Activated naive CD8-positive, alpha-beta T cell treated with anti-CD3 and anti-CD28 coated beads for 36 hours (primary cell): ENCODE measurements around the gene HSH2D. TPM values are rescaled to one million over a fixed set of nuclear protein-coding genes. Genes with fewer than 3 reads are reported as not detected.
A peak's percentile ranks its signal among the peaks of the same experiment; 100 is the strongest.
"Not testable (repeated sequence)": the region's sequence is repeated elsewhere in the genome, so short reads cannot be mapped to it uniquely, and the experiment has no call there.

ENCODE experiments used
- DNase-seq: peaks from one replicate; pipeline ENCODE4 v3.0.0; 2021
- H3K27ac Mint-ChIP-seq: one replicate; pipeline ENCODE4 v1.8.0; 2022; ENCODE audit warnings: mild to moderate bottlenecking, moderate library complexity, mixed read lengths
- H3K27me3 Mint-ChIP-seq: one replicate; pipeline ENCODE4 v1.8.0; 2022; ENCODE audit warnings: mild to moderate bottlenecking, mixed read lengths
- H3K36me3 Mint-ChIP-seq: one replicate; pipeline ENCODE4 v1.8.0; 2021; ENCODE audit warnings: mild to moderate bottlenecking, mixed read lengths
- H3K4me1 Mint-ChIP-seq: one replicate; pipeline ENCODE4 v1.8.0; 2021; ENCODE audit warnings: mixed read lengths
- H3K4me3 Mint-ChIP-seq: one replicate; pipeline ENCODE4 v1.8.0; 2022; ENCODE audit warnings: mild to moderate bottlenecking, moderate library complexity, mixed read lengths
- H3K9me3 Mint-ChIP-seq: one replicate; pipeline ENCODE4 v1.8.0; 2022; ENCODE audit warnings: mixed read lengths
- total RNA-seq, 2 experiments: library from RNA; stranded (reverse); gene quantifications; one replicate each; pipeline ENCODE4 v1.2.3, GENCODE V29; 2021

The HSH2D gene
- total RNA-seq, 2 experiments from 2014 or later: 29.6 to 29.8 TPM

DNA sequence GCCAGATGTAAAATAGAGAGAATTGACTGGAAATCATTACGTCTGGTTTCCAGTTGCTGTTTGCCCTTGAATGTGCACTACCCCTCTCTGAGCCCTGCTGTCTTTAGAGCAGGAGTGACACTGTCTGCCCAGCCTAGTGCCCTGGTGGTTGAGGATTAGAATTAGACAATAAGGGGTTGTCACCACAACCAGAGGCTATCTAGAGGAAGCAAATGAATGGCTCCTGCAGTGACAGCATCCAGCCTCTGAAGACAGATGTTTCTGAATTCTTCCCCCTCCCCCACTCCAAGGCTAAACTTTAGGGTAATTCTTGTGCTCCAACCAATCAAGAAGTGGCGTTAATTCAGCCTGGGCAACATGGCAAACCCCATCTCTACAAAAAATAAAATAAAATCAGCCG is 29.8 kb upstream of the HSH2D start:
- no peak for DNase-seq
- H3K4me1 Mint-ChIP-seq: peaks cover 50% of the 10 kb centered on the region
- no peak overlapping the region for H3K27ac Mint-ChIP-seq
- no peaks in the 10 kb centered on the region for H3K9me3 Mint-ChIP-seq
- H3K36me3 Mint-ChIP-seq: peaks cover 24% of the 10 kb centered on the region
- peak overlapping the region; percentile 61 for H3K4me3 Mint-ChIP-seq
- H3K27me3 Mint-ChIP-seq: no peaks in the 10 kb centered on the region

DNA sequence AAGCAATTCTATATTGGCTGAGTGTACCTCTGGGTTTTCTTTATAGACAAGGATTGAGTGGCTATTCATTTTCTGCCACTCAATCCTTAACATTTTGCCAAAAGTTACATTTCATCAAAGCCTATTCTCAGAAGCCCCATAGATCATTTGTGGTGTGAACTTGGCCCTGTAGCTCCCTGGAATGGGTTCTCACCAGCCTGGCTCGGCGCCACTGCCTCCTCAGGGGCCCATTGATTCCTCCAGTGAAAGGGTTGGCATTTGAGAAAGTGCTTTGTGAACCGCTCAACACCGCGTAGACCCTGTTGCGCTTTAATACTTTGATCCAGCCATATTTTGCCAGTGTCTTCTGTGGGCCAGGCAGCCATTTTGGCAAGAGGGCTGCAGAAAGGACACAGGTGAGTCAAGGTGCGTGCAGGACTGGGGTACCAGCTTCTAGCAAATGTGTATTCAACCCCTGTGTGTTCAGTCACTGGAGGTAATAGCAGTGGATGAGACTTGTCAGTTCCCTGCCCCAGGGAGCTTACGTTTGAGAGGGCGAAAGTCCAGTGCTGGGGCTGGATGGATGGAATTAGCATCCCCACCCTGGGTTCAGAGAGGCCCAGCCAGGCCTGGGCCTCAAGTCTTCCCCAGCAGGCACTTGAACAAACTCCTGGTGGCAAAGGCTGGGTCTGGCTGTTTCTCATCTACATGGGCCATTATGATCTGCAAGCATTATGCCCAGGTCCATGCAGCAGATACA is 28.0 kb upstream of the HSH2D start:
- DNase-seq: no peak
- peak overlapping the region; percentile 50 for H3K27ac Mint-ChIP-seq
- no peaks in the 10 kb centered on the region for H3K9me3 Mint-ChIP-seq
- no peak overlapping the region for H3K4me3 Mint-ChIP-seq
- H3K36me3 Mint-ChIP-seq: peaks cover 36% of the 10 kb centered on the region
- H3K27me3 Mint-ChIP-seq: no peaks in the 10 kb centered on the region
- peaks cover 60% of the 10 kb centered on the region for H3K4me1 Mint-ChIP-seq

DNA sequence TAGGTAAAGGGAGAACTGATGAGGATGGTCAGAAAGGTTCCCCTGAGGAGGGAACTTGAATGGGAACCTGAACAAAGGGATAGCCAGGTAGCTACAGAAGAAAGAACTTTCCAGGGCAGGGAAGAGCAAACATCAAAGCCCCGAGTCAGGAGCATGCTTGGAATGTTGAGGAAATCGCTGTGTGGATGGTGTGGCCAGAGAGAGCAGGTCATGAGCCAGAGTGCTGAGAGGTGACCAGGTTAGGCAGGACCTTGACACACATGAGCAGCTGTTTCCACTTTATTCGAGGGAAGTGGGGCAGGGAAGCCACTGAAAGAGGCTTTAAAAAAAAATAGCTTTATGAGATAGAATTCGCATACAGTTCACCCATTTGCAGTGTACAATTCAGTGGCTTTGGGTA is 27.4 kb upstream of the HSH2D start:
- H3K36me3 Mint-ChIP-seq: peaks cover 36% of the 10 kb centered on the region
- H3K4me3 Mint-ChIP-seq: no peak overlapping the region

DNA sequence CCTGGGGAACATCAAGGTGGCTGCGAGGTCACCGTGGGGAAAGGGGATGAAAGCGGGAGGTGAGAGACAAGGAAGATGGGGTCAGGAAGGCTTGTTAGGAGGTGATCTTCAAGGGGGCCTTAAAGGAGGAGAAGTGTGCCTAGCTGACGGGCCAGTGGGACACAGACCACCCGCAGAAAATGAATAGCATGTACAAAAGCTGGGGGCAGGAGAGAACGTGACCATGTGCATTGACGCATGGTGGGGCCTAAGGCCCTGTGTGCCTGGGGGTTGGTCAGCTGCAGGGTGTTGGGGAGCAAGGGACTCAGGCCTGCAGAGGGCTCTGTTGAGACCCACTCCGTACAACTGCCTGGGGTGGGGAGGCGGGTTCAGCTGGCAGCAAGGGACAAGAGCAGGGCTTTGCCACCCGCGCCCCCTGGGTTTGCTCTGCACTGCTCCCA is 25.9 kb upstream of the HSH2D start:
- Mint-ChIP-seq H3K9me3 (no peaks in the 10 kb centered on the region), H3K36me3 (peaks cover 38% of the 10 kb centered on the region), H3K4me3 (no peak overlapping the region), H3K27ac (peak overlapping the region; percentile 87), H3K4me1 (peaks cover 54% of the 10 kb centered on the region), H3K27me3 (no peaks in the 10 kb centered on the region)
- DNase-seq: no peak

More for the DNA sequence above, 27.4 kb upstream of the HSH2D start:
- Mint-ChIP-seq H3K9me3 (no peaks in the 10 kb centered on the region), H3K27ac (peak overlapping the region; percentile 50), H3K4me1 (peaks cover 58% of the 10 kb centered on the region), H3K27me3 (no peaks in the 10 kb centered on the region)
- DNase-seq: no peak

DNA sequence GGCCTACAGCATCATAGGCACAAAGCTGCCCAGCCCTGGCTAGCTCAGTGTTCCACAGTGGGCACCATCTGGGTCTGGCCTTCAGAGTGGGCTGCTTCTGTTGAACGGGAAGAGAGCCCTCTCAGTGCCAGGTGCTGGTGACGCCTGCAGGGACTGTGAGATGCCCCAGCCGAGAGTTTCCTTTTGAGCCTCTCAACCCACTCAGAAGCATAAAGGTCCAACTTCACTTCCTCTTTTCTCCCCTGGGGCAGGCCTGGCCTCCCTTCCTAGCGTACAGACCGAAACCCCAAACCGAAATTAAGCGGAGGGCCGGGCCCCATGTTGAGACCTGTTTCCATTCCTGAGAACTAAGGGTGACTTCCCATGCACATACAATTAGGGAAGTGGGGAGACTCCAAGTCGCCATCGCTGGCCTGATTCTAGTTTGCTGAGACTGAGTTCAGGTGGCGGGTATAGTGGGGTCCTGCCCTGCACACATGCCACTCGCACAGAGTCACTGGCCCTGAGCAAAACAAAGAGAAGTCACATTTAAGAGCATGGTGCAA is 24.9 kb upstream of the HSH2D start:
- Mint-ChIP-seq H3K27ac (peak overlapping the region; percentile 87), H3K9me3 (no peaks in the 10 kb centered on the region), H3K27me3 (no peaks in the 10 kb centered on the region), H3K4me1 (peaks cover 48% of the 10 kb centered on the region), H3K4me3 (no peak overlapping the region), H3K36me3 (peaks cover 36% of the 10 kb centered on the region)
- peak; percentile 38 for DNase-seq

DNA sequence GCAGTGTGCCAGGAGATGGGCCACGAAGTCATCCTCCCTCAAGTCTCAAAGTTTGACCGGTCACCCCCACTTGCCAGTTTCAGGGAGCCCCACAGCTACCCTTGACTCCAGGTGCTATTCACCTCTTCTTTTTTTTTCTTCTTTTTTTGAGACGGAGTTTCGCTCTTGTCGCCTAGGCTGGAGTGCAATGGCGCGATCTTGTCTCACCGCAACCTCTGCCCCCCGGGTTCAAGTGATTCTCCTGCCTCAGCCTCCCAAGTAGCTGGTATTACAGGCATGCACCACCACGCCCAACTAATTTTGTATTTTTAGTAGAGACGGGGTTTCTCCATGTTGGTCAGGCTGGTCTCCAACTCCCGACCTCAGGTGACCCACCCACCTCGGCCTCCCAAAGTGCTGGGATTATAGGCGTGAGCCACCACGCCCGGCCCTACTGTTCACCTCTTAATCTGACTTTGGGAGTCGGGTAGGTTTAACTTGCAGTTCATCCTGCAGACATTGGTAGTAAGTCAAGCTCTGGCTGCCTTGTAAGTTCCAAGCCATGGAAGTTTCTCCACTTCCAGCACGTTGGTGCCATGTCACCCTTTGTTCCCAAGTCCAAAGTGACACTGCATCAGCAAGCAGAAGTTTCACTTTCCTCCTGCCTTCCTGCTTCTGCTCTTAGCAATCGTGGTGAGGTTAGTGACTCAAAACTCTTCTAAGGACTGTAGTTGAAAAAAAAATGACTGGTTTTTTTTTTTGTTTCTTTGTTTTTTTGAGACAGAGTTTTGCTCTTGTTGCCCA is 24.2 kb upstream of the HSH2D start:
- Mint-ChIP-seq H3K36me3 (peaks cover 39% of the 10 kb centered on the region), H3K4me1 (peaks cover 43% of the 10 kb centered on the region), H3K27ac (peak overlapping the region; percentile 87)
- not testable (repeated sequence) for H3K27me3 Mint-ChIP-seq, H3K4me3 Mint-ChIP-seq, H3K9me3 Mint-ChIP-seq
- peak; percentile 36 for DNase-seq

DNA sequence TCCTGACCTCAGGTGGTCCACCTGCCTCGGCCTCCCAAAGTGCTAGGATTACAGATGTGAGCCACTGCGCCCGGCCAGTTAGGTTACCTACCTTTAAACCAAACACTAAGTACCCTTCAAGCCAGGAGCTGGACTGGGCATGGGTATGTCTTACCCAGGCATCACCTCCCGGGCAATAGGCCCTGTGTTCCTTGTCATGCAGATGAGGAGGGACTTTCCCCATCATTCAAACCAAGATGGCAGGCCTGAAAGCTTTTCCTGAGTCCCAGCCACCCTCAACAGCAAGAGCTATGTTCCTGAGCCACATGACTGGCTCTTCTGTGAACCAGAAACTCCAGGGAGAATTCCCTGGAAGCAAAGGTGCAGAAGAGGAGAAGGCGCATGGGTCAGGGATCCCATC is 22.3 kb upstream of the HSH2D start:
- DNase-seq: no peak
- Mint-ChIP-seq H3K27ac (no peak overlapping the region), H3K36me3 (peaks cover 35% of the 10 kb centered on the region), H3K4me3 (no peak overlapping the region), H3K27me3 (no peaks in the 10 kb centered on the region), H3K9me3 (no peaks in the 10 kb centered on the region), H3K4me1 (peaks cover 30% of the 10 kb centered on the region)

DNA sequence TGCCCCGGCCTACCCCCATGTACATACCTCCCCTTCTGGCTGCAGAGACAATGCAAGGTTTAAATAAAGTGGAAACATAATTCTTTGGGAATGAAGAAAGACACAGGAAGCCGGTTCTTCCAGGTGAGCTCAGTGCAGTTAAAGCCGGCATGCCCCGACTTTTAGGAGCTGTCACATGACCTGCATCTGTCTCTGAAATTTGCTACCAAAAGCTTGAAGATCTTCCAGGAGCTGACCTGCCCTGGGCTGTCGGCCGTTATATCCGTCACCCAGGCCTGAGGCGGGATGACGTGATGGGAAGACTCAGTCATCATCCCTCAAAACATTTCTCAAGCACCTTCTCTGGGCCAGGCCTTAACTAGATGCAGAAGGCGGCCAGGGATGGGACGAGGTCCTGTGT is 21.5 kb upstream of the HSH2D start:
- no peaks in the 10 kb centered on the region for H3K9me3 Mint-ChIP-seq
- H3K27me3 Mint-ChIP-seq: no peaks in the 10 kb centered on the region
- no peak overlapping the region for H3K27ac Mint-ChIP-seq
- no peak overlapping the region for H3K4me3 Mint-ChIP-seq
- DNase-seq: no peak
- H3K4me1 Mint-ChIP-seq: peaks cover 28% of the 10 kb centered on the region
- H3K36me3 Mint-ChIP-seq: peaks cover 34% of the 10 kb centered on the region

DNA sequence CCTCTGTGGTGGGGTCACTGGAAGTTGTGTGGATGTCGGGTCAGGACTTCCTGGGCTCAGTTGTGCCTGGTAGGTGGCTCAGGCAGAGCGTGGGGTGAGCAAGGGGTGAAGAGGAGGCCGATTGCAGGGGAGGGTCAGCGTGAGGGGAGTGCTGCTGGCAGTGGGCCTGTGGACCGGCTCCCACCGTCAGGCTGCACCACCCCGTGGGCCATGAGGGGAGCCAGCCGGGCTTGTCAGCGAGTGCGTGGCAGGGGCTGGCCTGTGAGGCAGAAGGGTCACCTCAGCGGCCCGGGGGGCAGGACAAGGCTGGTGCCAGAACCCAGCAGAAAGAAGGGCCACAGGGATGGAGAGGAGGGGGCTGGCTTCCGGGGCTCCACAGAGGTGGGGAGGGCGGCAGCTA is 18.5 kb upstream of the HSH2D start:
- no peaks in the 10 kb centered on the region for H3K27me3 Mint-ChIP-seq
- no peak overlapping the region for H3K27ac Mint-ChIP-seq
- no peak for DNase-seq
- no peaks in the 10 kb centered on the region for H3K9me3 Mint-ChIP-seq
- H3K4me3 Mint-ChIP-seq: no peak overlapping the region
- no peaks in the 10 kb centered on the region for H3K4me1 Mint-ChIP-seq
- peaks cover 26% of the 10 kb centered on the region for H3K36me3 Mint-ChIP-seq

DNA sequence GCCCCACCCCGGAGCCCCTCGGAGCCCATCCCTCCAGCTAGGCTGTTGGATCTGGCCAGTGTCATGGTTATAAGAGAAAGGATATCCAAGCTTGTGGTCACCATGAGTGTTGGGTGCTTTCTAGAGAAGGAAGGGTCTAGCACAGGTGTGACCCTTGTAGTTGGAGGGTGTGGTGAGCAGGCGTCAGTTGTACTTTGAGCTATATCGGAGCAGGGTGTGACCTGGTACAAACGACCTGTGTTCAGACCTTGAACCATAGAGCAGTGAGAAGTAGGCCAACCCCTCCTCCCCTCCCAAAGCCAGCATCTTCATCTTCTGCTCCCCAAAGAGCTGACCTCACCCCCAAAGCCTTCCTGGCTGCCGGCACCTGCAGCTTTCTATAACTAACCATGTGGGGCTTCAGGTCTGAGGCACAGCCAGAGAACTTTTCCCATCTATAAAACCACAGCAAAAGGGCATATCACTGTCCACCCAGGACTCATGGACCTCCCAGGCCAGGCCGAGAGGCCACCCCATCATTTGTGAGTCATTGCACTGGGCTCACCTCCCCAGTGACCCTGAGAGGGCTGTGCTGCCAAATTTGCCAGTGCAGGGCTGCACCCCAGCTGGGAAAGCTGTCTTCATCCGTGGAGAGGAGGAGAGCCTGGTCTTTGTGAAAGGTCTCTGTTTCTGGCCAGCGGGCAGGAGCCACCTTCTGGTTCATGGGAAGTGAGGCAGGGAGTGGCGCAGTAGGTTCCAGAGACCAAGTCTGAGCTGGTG is 17.6 kb upstream of the HSH2D start:
- Mint-ChIP-seq H3K27me3 (no peaks in the 10 kb centered on the region), H3K9me3 (no peaks in the 10 kb centered on the region), H3K4me1 (no peaks in the 10 kb centered on the region), H3K27ac (no peak overlapping the region), H3K36me3 (peaks cover 35% of the 10 kb centered on the region), H3K4me3 (no peak overlapping the region)
- no peak for DNase-seq

DNA sequence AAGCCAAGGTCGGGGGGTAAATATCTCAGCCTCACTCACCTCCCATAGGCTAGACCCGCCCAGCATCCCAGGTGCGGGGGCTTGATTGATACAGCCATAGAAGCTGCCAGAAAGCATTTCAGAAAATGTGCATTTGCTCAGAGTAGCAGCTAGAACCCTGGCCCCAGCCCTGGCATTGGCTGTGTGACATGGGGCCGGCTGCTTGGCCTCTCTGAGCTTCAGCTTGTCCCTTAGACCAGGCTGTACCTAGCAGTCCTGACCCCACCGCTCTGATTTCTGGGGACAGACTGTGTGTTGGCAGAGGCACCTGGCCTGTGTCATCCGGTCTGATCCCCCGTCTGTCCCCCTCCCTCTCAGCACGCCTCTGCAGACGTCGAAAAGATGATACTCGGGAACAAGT is 16.4 kb upstream of the HSH2D start:
- peaks cover 39% of the 10 kb centered on the region for H3K36me3 Mint-ChIP-seq
- no peak overlapping the region for H3K27ac Mint-ChIP-seq
- no peak for DNase-seq
- H3K4me1 Mint-ChIP-seq: no peaks in the 10 kb centered on the region
- peaks cover 3% of the 10 kb centered on the region for H3K9me3 Mint-ChIP-seq
- no peak overlapping the region for H3K4me3 Mint-ChIP-seq
- H3K27me3 Mint-ChIP-seq: no peaks in the 10 kb centered on the region

DNA sequence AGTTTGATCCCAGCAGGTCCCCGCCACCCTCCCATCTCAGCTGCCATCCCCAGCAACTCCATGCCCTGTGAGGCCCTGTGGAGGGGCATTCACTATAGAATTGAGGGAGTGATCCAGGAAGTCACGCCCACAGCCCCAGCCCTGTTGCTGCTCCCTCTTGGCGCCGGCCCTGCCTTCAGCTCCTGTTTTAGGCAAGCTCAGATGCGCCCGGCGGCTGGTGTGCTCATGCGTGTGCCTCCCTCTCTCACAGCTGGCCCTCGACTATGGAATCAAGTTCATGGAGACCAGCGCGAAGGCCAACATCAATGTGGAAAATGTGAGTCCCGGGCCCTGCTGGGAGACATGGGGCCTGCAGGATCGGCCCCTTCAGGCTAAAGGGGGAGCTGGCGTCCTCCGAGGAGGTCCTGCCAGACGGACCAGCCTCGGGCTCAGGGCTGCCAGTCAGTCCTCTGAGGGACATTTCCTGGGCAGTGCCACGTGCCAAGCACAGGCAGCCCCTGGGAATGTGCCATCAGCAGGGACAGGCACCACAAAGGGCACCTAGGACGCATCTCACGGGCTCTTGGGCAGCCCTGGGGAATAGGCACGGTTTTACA is 15.6 kb upstream of the HSH2D start:
- Mint-ChIP-seq H3K36me3 (peaks cover 44% of the 10 kb centered on the region), H3K9me3 (peaks cover 3% of the 10 kb centered on the region), H3K4me3 (no peak overlapping the region), H3K27me3 (no peaks in the 10 kb centered on the region), H3K27ac (no peak overlapping the region), H3K4me1 (no peaks in the 10 kb centered on the region)
- no peak for DNase-seq

DNA sequence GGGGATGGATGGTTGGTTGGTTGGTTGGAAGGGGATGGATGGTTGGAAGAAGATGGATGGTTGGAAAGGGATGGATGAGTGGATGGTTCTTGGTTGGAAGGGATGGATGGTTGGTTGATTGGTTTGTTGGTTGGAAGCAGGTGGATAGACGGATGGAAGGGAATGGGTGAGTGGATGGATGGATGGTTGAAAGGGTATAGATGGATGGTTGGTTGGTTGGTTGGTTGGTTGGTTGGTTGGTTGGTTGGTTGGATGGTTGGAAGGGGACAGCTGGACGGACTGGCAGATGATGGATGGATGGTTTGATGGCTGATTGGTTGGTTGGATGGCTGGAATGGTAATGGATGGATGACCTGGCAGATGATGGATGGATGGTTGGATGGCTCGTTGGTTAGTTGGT is 11.8 kb upstream of the HSH2D start:
- H3K4me1 Mint-ChIP-seq: no peaks in the 10 kb centered on the region
- H3K27me3 Mint-ChIP-seq: no peaks in the 10 kb centered on the region

DNA sequence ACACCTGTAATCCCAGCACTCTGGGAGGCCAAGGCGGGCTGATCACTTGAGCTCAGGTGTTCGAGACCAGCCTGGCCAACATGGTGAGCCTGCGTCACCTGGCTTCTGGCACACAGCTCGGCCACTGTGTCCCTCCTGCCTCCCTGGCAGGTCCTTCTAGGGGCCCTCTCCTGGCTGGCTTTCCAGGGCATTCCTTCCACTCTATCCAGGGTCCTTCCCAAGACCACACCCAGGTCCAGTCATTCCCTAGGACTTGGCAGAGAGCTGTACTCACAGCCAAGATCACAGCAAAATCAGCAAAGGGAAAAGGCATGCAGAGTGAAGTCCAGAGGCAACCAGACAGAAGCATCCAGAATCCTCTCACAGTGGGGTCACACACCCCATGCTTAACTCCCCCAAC is 9.7 kb upstream of the HSH2D start:
- DNase-seq: no peak
- Mint-ChIP-seq H3K4me3 (no peak overlapping the region), H3K36me3 (peaks cover 44% of the 10 kb centered on the region), H3K27ac (no peak overlapping the region), H3K9me3 (peaks cover 3% of the 10 kb centered on the region), H3K27me3 (no peaks in the 10 kb centered on the region), H3K4me1 (no peaks in the 10 kb centered on the region)

More for the DNA sequence above, 11.8 kb upstream of the HSH2D start:
- Mint-ChIP-seq H3K36me3 (peaks cover 49% of the 10 kb centered on the region), H3K27ac (no peak overlapping the region), H3K4me3 (no peak overlapping the region), H3K9me3 (peaks cover 3% of the 10 kb centered on the region)
- no peak for DNase-seq

DNA sequence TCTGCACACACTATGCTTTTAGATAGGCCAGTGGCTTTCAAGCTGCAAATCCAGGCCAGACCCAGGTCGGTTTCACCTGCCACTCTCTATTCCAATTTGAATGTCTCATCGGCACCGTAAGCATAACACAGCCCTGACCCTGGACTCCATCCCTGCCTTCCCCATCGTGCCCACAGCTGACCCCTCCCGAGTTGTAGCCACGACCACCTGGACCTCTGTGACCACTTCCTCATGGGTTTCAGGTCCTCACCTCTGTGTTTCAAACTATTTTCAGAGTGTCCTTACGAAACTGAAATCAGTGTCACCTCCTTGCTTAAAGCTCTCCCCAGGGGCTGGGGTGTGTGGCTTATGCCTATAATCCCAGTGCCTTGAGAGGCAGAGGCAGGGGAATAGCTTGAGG is 9.0 kb upstream of the HSH2D start:
- no peak for DNase-seq
- no peaks in the 10 kb centered on the region for H3K27me3 Mint-ChIP-seq
- H3K4me3 Mint-ChIP-seq: no peak overlapping the region
- H3K36me3 Mint-ChIP-seq: peaks cover 39% of the 10 kb centered on the region
- H3K9me3 Mint-ChIP-seq: peaks cover 3% of the 10 kb centered on the region
- H3K27ac Mint-ChIP-seq: no peak overlapping the region
- no peaks in the 10 kb centered on the region for H3K4me1 Mint-ChIP-seq
